Measurements from ENCODE around the gene NLRC5.

DNA sequence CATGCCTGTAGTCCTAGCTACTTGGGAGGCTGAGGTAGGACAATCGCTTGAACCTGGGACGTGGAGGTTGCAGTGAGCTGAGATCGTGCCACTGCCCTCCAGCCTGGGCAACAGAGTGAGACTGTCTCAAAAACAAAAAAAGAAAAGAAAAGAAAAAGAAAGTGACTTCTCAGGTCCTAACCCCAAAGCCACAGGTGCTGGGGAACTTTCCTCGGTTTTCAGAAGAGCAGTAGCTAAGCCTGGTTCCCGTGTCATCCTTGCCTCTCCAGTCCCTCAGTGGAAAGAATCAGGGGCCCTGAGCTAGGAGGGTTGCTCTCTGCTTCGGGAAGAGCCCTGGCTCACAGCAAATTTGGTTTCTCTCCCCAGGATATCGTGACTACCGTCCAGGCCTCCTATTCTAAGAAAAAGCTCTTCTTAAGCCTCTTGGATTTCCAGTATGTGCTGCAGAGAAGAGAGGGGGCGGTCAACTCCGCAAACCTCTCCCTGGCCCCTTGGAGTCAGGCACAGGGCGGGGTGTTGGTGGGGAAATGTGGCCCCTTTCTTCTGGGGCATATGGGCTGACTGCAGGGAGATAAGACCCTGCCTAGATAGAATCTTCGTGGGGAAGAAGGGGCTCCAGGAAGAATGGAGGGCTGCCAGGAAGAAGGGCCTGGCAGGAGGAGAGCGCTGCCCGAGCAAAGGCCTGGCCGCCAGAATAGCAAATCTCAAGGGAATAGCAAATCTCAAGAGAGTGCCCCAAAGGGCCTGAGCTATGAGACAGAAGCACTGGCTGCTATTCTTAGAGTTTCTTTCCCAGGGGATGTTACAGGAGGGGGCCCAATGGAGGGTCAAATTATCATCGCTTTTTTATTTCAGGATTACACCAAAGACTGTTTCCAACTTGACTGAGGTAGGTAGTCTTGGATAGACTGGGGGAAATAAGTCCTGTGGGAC lies 8.3 kb upstream of the NLRC5 start:
- TF ChIP-seq, protein P1, sequence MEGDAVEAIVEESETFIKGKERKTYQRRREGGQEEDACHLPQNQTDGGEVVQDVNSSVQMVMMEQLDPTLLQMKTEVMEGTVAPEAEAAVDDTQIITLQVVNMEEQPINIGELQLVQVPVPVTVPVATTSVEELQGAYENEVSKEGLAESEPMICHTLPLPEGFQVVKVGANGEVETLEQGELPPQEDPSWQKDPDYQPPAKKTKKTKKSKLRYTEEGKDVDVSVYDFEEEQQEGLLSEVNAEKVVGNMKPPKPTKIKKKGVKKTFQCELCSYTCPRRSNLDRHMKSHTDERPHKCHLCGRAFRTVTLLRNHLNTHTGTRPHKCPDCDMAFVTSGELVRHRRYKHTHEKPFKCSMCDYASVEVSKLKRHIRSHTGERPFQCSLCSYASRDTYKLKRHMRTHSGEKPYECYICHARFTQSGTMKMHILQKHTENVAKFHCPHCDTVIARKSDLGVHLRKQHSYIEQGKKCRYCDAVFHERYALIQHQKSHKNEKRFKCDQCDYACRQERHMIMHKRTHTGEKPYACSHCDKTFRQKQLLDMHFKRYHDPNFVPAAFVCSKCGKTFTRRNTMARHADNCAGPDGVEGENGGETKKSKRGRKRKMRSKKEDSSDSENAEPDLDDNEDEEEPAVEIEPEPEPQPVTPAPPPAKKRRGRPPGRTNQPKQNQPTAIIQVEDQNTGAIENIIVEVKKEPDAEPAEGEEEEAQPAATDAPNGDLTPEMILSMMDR (IDR thresholded peaks at IDR 0.05) = no peak
- TF ChIP-seq POLR2A (IDR thresholded peaks at IDR 0.05) (no peak), EP300 (IDR thresholded peaks at IDR 0.05) (no peak)

All from tibial nerve (tissue), 4 donors.